ENCODE measurements around the gene ATP5PD. TPM values are rescaled to one million over a fixed set of nuclear protein-coding genes. Genes with fewer than 3 reads are reported as not detected.
A peak's percentile ranks its signal among the peaks of the same experiment; 100 is the strongest.

The ATP5PD gene
- total and polyA plus RNA-seq, 2 of the 13 experiments (the other 11 are each of a cell fraction or from before 2014, with no cell fraction given), result 158 to 428 TPM

DNA sequence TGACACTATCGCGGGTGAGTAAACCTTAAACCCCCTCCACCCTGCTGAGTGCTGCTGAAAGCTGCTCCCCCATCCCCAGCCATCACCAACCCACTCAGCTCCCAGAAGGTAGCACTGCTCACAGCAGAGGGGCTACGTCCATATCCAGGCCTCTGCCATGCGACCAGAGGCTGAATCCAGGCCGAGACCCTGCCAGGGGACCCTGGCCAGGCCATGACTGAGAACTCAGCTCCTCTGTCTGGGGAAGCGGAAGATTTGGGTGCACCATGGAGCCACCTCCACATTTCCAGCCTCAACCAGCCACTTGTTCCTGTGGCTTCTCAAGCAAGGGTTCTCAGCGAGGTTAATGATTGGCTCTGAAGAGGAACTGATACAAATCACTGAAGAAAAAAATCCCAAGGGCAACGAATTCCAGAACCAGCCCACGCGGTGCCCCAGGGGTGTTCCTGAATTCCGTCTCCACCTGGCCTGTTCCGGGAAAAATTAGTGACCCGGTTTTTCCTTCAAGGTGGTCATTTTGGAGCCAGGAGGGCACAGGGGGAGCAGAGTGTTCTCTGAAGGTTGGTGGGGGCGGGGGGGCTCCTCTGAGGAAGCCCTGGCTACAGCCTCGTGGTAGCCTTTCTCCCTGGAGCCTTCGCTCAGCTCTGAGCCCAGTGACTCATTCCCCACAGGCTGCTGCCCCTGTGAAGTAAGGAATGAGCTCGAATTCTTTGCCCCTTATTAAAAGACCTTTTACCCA lies 31.7 kb upstream of the ATP5PD start (continued):
- TF ChIP-seq ZNF383 (CRISPR knock-in tag; IDR thresholded peaks at IDR 0.05; ENCODE audit: borderline replicate concordance) (no peak), TEAD2 (CRISPR knock-in tag; IDR thresholded peaks at IDR 0.05) (no peak), EEA1 (CRISPR knock-in tag; IDR thresholded peaks at IDR 0.05; ENCODE audit: borderline replicate concordance) (no peak), ZNF253 (CRISPR knock-in tag; IDR thresholded peaks at IDR 0.05; ENCODE audit: borderline replicate concordance) (0 out of 2 replicates have a peak, but pooled peaks have one; percentile 43), ZNF75D (CRISPR knock-in tag; IDR thresholded peaks at IDR 0.05; ENCODE audit: borderline replicate concordance) (no peak), RCOR2 (CRISPR knock-in tag; IDR thresholded peaks at IDR 0.05) (no peak), ZNF558 (CRISPR knock-in tag; IDR thresholded peaks at IDR 0.05; ENCODE audit: borderline replicate concordance) (no peak), ZSCAN30 (CRISPR knock-in tag; IDR thresholded peaks at IDR 0.05) (0 out of 2 replicates have a peak, but pooled peaks have one; percentile 67), LCORL (IDR thresholded peaks at IDR 0.05) (no peak), LCORL (CRISPR knock-in tag; IDR thresholded peaks at IDR 0.05) (no peak), ZNF589 (CRISPR knock-in tag; conservative IDR thresholded peaks at IDR 0.05) (no peak), HMG20A (CRISPR knock-in tag; IDR thresholded peaks at IDR 0.05; ENCODE audit: borderline replicate concordance) (no peak), TRIM24 (CRISPR knock-in tag; IDR thresholded peaks at IDR 0.05) (no peak), GATAD2A (CRISPR knock-in tag; IDR thresholded peaks at IDR 0.05) (peak; percentile 37), HHEX (CRISPR knock-in tag; IDR thresholded peaks at IDR 0.05) (no peak), MXD4 (CRISPR knock-in tag; IDR thresholded peaks at IDR 0.05) (no peak), ZMYM2 (CRISPR knock-in tag; IDR thresholded peaks at IDR 0.05) (no peak), ZNF746 (CRISPR knock-in tag; IDR thresholded peaks at IDR 0.05) (no peak), ZNF33B (CRISPR knock-in tag; IDR thresholded peaks at IDR 0.05) (no peak)
- TF ChIP-seq, protein P1, sequence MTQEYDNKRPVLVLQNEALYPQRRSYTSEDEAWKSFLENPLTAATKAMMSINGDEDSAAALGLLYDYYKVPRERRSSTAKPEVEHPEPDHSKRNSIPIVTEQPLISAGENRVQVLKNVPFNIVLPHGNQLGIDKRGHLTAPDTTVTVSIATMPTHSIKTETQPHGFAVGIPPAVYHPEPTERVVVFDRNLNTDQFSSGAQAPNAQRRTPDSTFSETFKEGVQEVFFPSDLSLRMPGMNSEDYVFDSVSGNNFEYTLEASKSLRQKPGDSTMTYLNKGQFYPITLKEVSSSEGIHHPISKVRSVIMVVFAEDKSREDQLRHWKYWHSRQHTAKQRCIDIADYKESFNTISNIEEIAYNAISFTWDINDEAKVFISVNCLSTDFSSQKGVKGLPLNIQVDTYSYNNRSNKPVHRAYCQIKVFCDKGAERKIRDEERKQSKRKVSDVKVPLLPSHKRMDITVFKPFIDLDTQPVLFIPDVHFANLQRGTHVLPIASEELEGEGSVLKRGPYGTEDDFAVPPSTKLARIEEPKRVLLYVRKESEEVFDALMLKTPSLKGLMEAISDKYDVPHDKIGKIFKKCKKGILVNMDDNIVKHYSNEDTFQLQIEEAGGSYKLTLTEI (CRISPR knock-in tag; conservative IDR thresholded peaks at IDR 0.05), result no peak
- TF ChIP-seq, protein P2, sequence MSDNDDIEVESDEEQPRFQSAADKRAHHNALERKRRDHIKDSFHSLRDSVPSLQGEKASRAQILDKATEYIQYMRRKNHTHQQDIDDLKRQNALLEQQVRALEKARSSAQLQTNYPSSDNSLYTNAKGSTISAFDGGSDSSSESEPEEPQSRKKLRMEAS (IDR thresholded peaks at IDR 0.05), result peak; percentile 40; the same call in 1 of the 2 replicates
- TF ChIP-seq, protein P3, sequence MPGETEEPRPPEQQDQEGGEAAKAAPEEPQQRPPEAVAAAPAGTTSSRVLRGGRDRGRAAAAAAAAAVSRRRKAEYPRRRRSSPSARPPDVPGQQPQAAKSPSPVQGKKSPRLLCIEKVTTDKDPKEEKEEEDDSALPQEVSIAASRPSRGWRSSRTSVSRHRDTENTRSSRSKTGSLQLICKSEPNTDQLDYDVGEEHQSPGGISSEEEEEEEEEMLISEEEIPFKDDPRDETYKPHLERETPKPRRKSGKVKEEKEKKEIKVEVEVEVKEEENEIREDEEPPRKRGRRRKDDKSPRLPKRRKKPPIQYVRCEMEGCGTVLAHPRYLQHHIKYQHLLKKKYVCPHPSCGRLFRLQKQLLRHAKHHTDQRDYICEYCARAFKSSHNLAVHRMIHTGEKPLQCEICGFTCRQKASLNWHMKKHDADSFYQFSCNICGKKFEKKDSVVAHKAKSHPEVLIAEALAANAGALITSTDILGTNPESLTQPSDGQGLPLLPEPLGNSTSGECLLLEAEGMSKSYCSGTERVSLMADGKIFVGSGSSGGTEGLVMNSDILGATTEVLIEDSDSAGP (CRISPR knock-in tag; IDR thresholded peaks at IDR 0.05; ENCODE audit: borderline replicate concordance), result peak; percentile 43
- TF ChIP-seq, protein P4, sequence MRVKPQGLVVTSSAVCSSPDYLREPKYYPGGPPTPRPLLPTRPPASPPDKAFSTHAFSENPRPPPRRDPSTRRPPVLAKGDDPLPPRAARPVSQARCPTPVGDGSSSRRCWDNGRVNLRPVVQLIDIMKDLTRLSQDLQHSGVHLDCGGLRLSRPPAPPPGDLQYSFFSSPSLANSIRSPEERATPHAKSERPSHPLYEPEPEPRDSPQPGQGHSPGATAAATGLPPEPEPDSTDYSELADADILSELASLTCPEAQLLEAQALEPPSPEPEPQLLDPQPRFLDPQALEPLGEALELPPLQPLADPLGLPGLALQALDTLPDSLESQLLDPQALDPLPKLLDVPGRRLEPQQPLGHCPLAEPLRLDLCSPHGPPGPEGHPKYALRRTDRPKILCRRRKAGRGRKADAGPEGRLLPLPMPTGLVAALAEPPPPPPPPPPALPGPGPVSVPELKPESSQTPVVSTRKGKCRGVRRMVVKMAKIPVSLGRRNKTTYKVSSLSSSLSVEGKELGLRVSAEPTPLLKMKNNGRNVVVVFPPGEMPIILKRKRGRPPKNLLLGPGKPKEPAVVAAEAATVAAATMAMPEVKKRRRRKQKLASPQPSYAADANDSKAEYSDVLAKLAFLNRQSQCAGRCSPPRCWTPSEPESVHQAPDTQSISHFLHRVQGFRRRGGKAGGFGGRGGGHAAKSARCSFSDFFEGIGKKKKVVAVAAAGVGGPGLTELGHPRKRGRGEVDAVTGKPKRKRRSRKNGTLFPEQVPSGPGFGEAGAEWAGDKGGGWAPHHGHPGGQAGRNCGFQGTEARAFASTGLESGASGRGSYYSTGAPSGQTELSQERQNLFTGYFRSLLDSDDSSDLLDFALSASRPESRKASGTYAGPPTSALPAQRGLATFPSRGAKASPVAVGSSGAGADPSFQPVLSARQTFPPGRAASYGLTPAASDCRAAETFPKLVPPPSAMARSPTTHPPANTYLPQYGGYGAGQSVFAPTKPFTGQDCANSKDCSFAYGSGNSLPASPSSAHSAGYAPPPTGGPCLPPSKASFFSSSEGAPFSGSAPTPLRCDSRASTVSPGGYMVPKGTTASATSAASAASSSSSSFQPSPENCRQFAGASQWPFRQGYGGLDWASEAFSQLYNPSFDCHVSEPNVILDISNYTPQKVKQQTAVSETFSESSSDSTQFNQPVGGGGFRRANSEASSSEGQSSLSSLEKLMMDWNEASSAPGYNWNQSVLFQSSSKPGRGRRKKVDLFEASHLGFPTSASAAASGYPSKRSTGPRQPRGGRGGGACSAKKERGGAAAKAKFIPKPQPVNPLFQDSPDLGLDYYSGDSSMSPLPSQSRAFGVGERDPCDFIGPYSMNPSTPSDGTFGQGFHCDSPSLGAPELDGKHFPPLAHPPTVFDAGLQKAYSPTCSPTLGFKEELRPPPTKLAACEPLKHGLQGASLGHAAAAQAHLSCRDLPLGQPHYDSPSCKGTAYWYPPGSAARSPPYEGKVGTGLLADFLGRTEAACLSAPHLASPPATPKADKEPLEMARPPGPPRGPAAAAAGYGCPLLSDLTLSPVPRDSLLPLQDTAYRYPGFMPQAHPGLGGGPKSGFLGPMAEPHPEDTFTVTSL (CRISPR knock-in tag; IDR thresholded peaks at IDR 0.05; ENCODE audit: borderline replicate concordance), result no peak
